ENCODE measurements around the gene GPC6.

DNA sequence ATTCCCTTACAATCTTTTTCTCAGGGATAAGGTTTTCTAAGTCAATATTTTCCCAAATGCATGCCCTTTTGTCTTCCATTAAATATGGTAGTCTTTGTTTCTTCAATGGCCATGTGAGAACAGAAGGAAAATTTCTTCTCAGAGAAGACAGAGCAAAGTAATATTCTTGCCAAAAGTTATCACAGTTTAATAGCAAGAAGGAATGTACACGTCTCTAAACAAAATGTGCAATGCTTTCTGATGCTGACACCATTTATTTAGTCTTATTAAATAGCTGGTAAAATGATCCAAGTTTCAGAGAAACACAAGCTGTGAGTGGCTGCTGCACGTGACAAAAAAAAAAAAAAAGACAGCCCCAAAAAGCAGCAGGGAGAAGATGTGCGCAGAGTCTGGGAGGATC lies 542.5 kb downstream of the GPC6 start:
- TF ChIP-seq RFX5 (IDR thresholded peaks at IDR 0.05; ENCODE audit: low read length) (no peak), POLR2AphosphoS5 (IDR thresholded peaks at IDR 0.05; ENCODE audit: low read depth, low read length) (no peak), EZH2phosphoT487 (IDR thresholded peaks at IDR 0.05; ENCODE audit: borderline replicate concordance, low read depth) (no peak), RAD21 (IDR thresholded peaks at IDR 0.05; ENCODE audit: low read length) (no peak), CHD2 (IDR thresholded peaks at IDR 0.05; ENCODE audit: low read length, partially characterized antibody) (no peak), NRF1 (IDR thresholded peaks at IDR 0.05; ENCODE audit: low read depth, low read length) (no peak), YY1 (IDR thresholded peaks at IDR 0.05; ENCODE audit: low read depth) (no peak), SMC3 (IDR thresholded peaks at IDR 0.05; ENCODE audit: low read depth, low read length) (no peak), TAF1 (IDR thresholded peaks at IDR 0.05; ENCODE audit: borderline replicate concordance, low read depth, low read length) (no peak), MEF2A (IDR thresholded peaks at IDR 0.05; ENCODE audit: borderline replicate concordance, low read depth) (no peak), FOSL2 (IDR thresholded peaks at IDR 0.05; ENCODE audit: borderline replicate concordance, low read depth) (no peak)
- TF ChIP-seq, protein P1, sequence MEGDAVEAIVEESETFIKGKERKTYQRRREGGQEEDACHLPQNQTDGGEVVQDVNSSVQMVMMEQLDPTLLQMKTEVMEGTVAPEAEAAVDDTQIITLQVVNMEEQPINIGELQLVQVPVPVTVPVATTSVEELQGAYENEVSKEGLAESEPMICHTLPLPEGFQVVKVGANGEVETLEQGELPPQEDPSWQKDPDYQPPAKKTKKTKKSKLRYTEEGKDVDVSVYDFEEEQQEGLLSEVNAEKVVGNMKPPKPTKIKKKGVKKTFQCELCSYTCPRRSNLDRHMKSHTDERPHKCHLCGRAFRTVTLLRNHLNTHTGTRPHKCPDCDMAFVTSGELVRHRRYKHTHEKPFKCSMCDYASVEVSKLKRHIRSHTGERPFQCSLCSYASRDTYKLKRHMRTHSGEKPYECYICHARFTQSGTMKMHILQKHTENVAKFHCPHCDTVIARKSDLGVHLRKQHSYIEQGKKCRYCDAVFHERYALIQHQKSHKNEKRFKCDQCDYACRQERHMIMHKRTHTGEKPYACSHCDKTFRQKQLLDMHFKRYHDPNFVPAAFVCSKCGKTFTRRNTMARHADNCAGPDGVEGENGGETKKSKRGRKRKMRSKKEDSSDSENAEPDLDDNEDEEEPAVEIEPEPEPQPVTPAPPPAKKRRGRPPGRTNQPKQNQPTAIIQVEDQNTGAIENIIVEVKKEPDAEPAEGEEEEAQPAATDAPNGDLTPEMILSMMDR (IDR thresholded peaks at IDR 0.05): no peak
- TF ChIP-seq, protein P2, sequence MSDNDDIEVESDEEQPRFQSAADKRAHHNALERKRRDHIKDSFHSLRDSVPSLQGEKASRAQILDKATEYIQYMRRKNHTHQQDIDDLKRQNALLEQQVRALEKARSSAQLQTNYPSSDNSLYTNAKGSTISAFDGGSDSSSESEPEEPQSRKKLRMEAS (IDR thresholded peaks at IDR 0.05; ENCODE audit: low read depth): no peak
